Keratinocyte (primary cell): ENCODE measurements around the gene LTV1. TPM values are rescaled to one million over a fixed set of nuclear protein-coding genes. Genes with fewer than 3 reads are reported as not detected.
A peak's percentile ranks its signal among the peaks of the same experiment; 100 is the strongest.
"Not testable (repeated sequence)": the region's sequence is repeated elsewhere in the genome, so short reads cannot be mapped to it uniquely, and the experiment has no call there.

Source experiments
- DNase-seq: peaks from one replicate; pipeline ENCODE4 v3.0.0-alpha.2; 2011; ENCODE audit warnings: low read depth, missing footprints, low spot score
- FAIRE-seq: peaks from 2 replicates; lab custom pipeline; 2011; peaks lifted over from hg19 to GRCh38; lab: Jason Lieb, UNC
- H2AFZ ChIP-seq: 2 replicates; pipeline ENCODE4 v1.6.0; 2012; ENCODE audit warnings: low read length, control low read depth, inconsistent platforms; ENCODE audit not compliant: control insufficient read depth
- H3K27ac ChIP-seq: 2 replicates; pipeline ENCODE4 v1.5.1; 2011; ENCODE audit warnings: low read length; ENCODE audit not compliant: control insufficient read depth, insufficient read depth
- H3K27me3 ChIP-seq: 3 replicates; pipeline ENCODE4 v1.6.0; 2011; ENCODE audit warnings: low read length; ENCODE audit not compliant: control insufficient read depth, insufficient read depth; ENCODE audit errors: extremely low read depth
- H3K36me3 ChIP-seq, 2 experiments: 2 replicates in 1 of 2; 3 replicates in 1 of 2; pipeline ENCODE4 v1.5.1; 2011; ENCODE audit warnings: low read length in 2 of 2, mild to moderate bottlenecking in 1 of 2; ENCODE audit not compliant: control insufficient read depth in 2 of 2, insufficient read depth in 2 of 2; ENCODE audit errors: extremely low read depth in 1 of 2
- H3K4me1 ChIP-seq: 3 replicates; pipeline ENCODE4 v1.5.1; 2011; ENCODE audit warnings: low read length; ENCODE audit not compliant: control insufficient read depth, insufficient read depth; ENCODE audit errors: extremely low read depth
- H3K4me2 ChIP-seq: 3 replicates; pipeline ENCODE4 v1.6.0; 2011; ENCODE audit warnings: low read depth, low read length; ENCODE audit not compliant: control insufficient read depth, insufficient read depth; ENCODE audit errors: extremely low read depth
- H3K4me3 ChIP-seq, 3 experiments: fragments of 200-600 bp in 1 of 3; sonication (generic) in 1 of 3; 2 replicates in 2 of 3; 3 replicates in 1 of 3; pipeline ENCODE4 v1.5.1; 2011 to 2016; ENCODE audit warnings: low read length in 3 of 3, mild to moderate bottlenecking in 3 of 3, control low read depth in 2 of 3, inconsistent platforms in 1 of 3, low read depth in 1 of 3, mixed read lengths in 1 of 3, mixed run types in 1 of 3, moderate library complexity in 1 of 3; ENCODE audit not compliant: control insufficient read depth in 2 of 3, insufficient read depth in 2 of 3; ENCODE audit errors: extremely low read depth in 1 of 3
- H3K79me2 ChIP-seq: 2 replicates; pipeline ENCODE4 v1.6.0; 2012; ENCODE audit warnings: low read length; ENCODE audit not compliant: control insufficient read depth, insufficient read depth
- H3K9ac ChIP-seq: 3 replicates; pipeline ENCODE4 v1.6.0; 2011; ENCODE audit warnings: low read length; ENCODE audit not compliant: control insufficient read depth, insufficient read depth; ENCODE audit errors: extremely low read depth
- H3K9me1 ChIP-seq: 3 replicates; pipeline ENCODE4 v1.6.0; 2011; ENCODE audit warnings: low read length; ENCODE audit not compliant: control insufficient read depth, insufficient read depth; ENCODE audit errors: extremely low read depth
- H3K9me3 ChIP-seq: 2 replicates; pipeline ENCODE4 v1.5.1; 2012; ENCODE audit warnings: low read depth, low read length; ENCODE audit not compliant: control insufficient read depth
- H4K20me1 ChIP-seq: 3 replicates; pipeline ENCODE4 v1.6.0; 2011; ENCODE audit warnings: low read length; ENCODE audit not compliant: control insufficient read depth, insufficient read depth; ENCODE audit errors: extremely low read depth
- CTCF ChIP-seq, 3 experiments: IDR thresholded peaks in 1 of 3; conservative IDR thresholded peaks in 1 of 3; optimal IDR thresholded peaks in 1 of 3; 2 replicates in 2 of 3; 3 replicates in 1 of 3; pipeline versions ENCODE3 to v1.5.1; 2011; ENCODE audit warnings: low read length in 3 of 3, mild to moderate bottlenecking in 3 of 3, moderate library complexity in 2 of 3, control low read depth in 1 of 3, inconsistent platforms in 1 of 3; ENCODE audit not compliant: insufficient read depth in 2 of 3; ENCODE audit errors: extremely low read depth in 1 of 3
- EZH2 ChIP-seq: IDR thresholded peaks from one replicate; pipeline ENCODE4 v1.6.1; 2012; ENCODE audit warnings: inconsistent platforms, mild to moderate bottlenecking, low read length, moderate library complexity
- dilution Hi-C: fragments of 300-500 bp; cut with MboI; formaldehyde crosslinking; loops from one replicate; pipeline ENCODE4 v1.7.0; 2020; ENCODE audit warnings: low sequenced_read_pairs; ENCODE audit not compliant: extremely low pct_ligation_motif_present
- polyA minus RNA-seq, 3 experiments: library from RNA; depleted of rRNA, polyadenylated mRNA; stranded (reverse); fragments of >200 nt; gene quantifications; 1 replicate in 1 of 3; 2 replicates in 1 of 3; 3 replicates in 1 of 3; pipeline ENCODE4 v1.2.3, GENCODE V29; 2011
- polyA plus RNA-seq, 5 experiments: library from polyadenylated mRNA; depleted of rRNA in 3 of 5; stranded (reverse) in 3 of 5; stranded (forward) in 1 of 5; unstranded in 1 of 5; fragments of >200 nt; gene quantifications; 1 replicate in 1 of 5; 2 replicates in 3 of 5; 3 replicates in 1 of 5; pipeline versions ENCODE4 v1.2.1 to v1.2.3, GENCODE V29; 2011 to 2012; ENCODE audit warnings: missing spikeins in 2 of 5, low read depth in 1 of 5, low replicate concordance in 1 of 5

Gene LTV1
- 14.9 to 35.2 TPM (median 25.5 TPM) in 3 replicates for polyA plus RNA-seq
- polyA plus RNA-seq (2011; ENCODE audit: low read depth) = 66.7 TPM
- 19.6 and 27.7 TPM in 2 replicates for polyA plus RNA-seq (2011; cell fraction: cytosol; rRNA removed)
- 22.7 and 39.1 TPM in 2 replicates for polyA plus RNA-seq (2011; cell fraction: nucleus; rRNA removed)
- 25.2 and 33.7 TPM in 2 replicates for polyA plus RNA-seq (2012; ENCODE audit: low replicate concordance)
- 1.2 to 11.5 TPM (median 2.4 TPM) in 3 replicates for polyA minus RNA-seq
- polyA minus RNA-seq (2011; cell fraction: cytosol; rRNA and poly(A)+ RNA removed) = 10.6 TPM
- 6.5 and 11.2 TPM in 2 replicates for polyA minus RNA-seq (2011; cell fraction: nucleus; rRNA and poly(A)+ RNA removed)

GRCh38 chr6:143842902-143843676 is at the start of gene LTV1:
TSS of gene LTV1 (plus strand) at chr6:143843338. CDS start at chr6:143843478, 140 bp downstream.
- no peaks in the 10 kb centered on the region for H3K9me3 ChIP-seq
- peaks cover 7% of the 10 kb centered on the region for H3K4me1 ChIP-seq
- H2AFZ ChIP-seq = peak within 1 kb of the TSS; percentile 99
- H4K20me1 ChIP-seq = no peaks in the 10 kb centered on the region
- H3K36me3 ChIP-seq = peaks cover 4 to 17% of the 10 kb centered on the region in 2 experiments
- H3K9me1 ChIP-seq = no peaks in the 10 kb centered on the region
- dilution Hi-C loops = no loop called here
- peak within 1 kb of the TSS; percentile 96 for H3K4me2 ChIP-seq
- peak within 1 kb of the TSS; percentile 96 for H3K27ac ChIP-seq
- FAIRE-seq (peak; percentile 79), DNase-seq (peak; percentile 67)
- H3K9ac ChIP-seq = peak within 1 kb of the TSS; percentile 97
- no peaks in the 10 kb centered on the region for H3K27me3 ChIP-seq
- H3K79me2 ChIP-seq = peaks cover 39% of the 10 kb centered on the region
- TF ChIP-seq CTCF (optimal IDR thresholded peaks at IDR 0.05 in 1 of 3, IDR thresholded peaks at IDR 0.05 in 1 of 3, conservative IDR thresholded peaks at IDR 0.05 in 1 of 3; ENCODE audit: extremely low read depth in 1 of 3, insufficient read depth in 2 of 3, low read length in 3 of 3) (no peak), EZH2 (no peak)
- peak within 1 kb of the TSS; percentile 70 to 98 (median 90) for H3K4me3 ChIP-seq

- dilution Hi-C loops, H3K79me2 ChIP-seq, H2AFZ ChIP-seq, H3K4me2 ChIP-seq, DNase-seq, H3K9me1 ChIP-seq, H3K27ac ChIP-seq, H4K20me1 ChIP-seq, H3K27me3 ChIP-seq, H3K4me1 ChIP-seq, H3K36me3 ChIP-seq, H3K4me3 ChIP-seq, H3K9me3 ChIP-seq, FAIRE-seq, H3K9ac ChIP-seq: not testable (repeated sequence)
Observed at GRCh38 chr6:143796551-143796950, 46.6 kb upstream of the LTV1 start.

GRCh38 chr6:143798487-143798886 is 44.7 kb upstream of the LTV1 start:
- dilution Hi-C loops, H3K9me1 ChIP-seq, FAIRE-seq: not testable (repeated sequence)

More at GRCh38 chr6:143798487-143798886, 44.7 kb upstream of the LTV1 start:
- DNase-seq, H2AFZ ChIP-seq, H3K27ac ChIP-seq, H3K4me2 ChIP-seq, H3K4me3 ChIP-seq, H3K36me3 ChIP-seq, H3K9me3 ChIP-seq, H3K79me2 ChIP-seq, H4K20me1 ChIP-seq, H3K9ac ChIP-seq, H3K4me1 ChIP-seq, H3K27me3 ChIP-seq: not testable (repeated sequence)
